ENCODE results near the gene NFX1.
"Not testable (repeated sequence)": the region's sequence is repeated elsewhere in the genome, so short reads cannot be mapped to it uniquely, and the experiment has no call there.

Gene NFX1

GRCh38 chr9:33311953-33312352 lies 21.6 kb downstream of the NFX1 start:
- DNase-seq: no peak

- DNase-seq: no peak
Measured at GRCh38 chr9:33315371-33315770, 25.1 kb downstream of the NFX1 start.

- DNase-seq: not testable (repeated sequence)
Measured at GRCh38 chr9:33317136-33317535, 26.8 kb downstream of the NFX1 start.

- DNase-seq: no peak
Measured at GRCh38 chr9:33318225-33318624, 27.9 kb downstream of the NFX1 start.

GRCh38 chr9:33318781-33319180 lies 28.5 kb downstream of the NFX1 start:
- no peak for DNase-seq

- no peak for DNase-seq
Measured at GRCh38 chr9:33320230-33320567, 29.9 kb downstream of the NFX1 start.

- no peak for DNase-seq
Measured at GRCh38 chr9:33320568-33321261, 30.4 kb downstream of the NFX1 start.

GRCh38 chr9:33329117-33329563 lies 38.8 kb downstream of the NFX1 start:
- no peak for DNase-seq

GRCh38 chr9:33329979-33330378 lies 39.7 kb downstream of the NFX1 start:
- DNase-seq: no peak

- no peak for DNase-seq
Measured at GRCh38 chr9:33331377-33331891, 41.1 kb downstream of the NFX1 start.

- DNase-seq: no peak
Measured at GRCh38 chr9:33332011-33332410, 41.7 kb downstream of the NFX1 start.

- not testable (repeated sequence) for DNase-seq
Measured at GRCh38 chr9:33332956-33333355, 42.6 kb downstream of the NFX1 start.

GRCh38 chr9:33340186-33340585 lies 49.9 kb downstream of the NFX1 start:
- DNase-seq: no peak

- DNase-seq: no peak
Measured at GRCh38 chr9:33341182-33341581, 50.9 kb downstream of the NFX1 start.

- DNase-seq: no peak
Measured at GRCh38 chr9:33344145-33344544, 53.8 kb downstream of the NFX1 start.

- no peak for DNase-seq
Measured at GRCh38 chr9:33346564-33346963, 56.2 kb downstream of the NFX1 start.

GRCh38 chr9:33348998-33349397 lies 58.7 kb downstream of the NFX1 start:
- no peak for DNase-seq

- DNase-seq: no peak
Measured at GRCh38 chr9:33349743-33350142, 59.4 kb downstream of the NFX1 start.

- no peak for DNase-seq
Measured at GRCh38 chr9:33350310-33350709, 60.0 kb downstream of the NFX1 start.

GRCh38 chr9:33351547-33351946 lies 61.2 kb downstream of the NFX1 start:
- DNase-seq: no peak

GRCh38 chr9:33354651-33355211 lies 64.4 kb downstream of the NFX1 start:
- no peak for DNase-seq

GRCh38 chr9:33355933-33356332 lies 65.6 kb downstream of the NFX1 start:
- DNase-seq: no peak

- DNase-seq: not testable (repeated sequence)
Measured at GRCh38 chr9:33358641-33359040, 68.3 kb downstream of the NFX1 start.

GRCh38 chr9:33364127-33364526 lies 73.8 kb downstream of the NFX1 start:
- no peak for DNase-seq

- not testable (repeated sequence) for DNase-seq
Measured at GRCh38 chr9:33364814-33365213, 74.5 kb downstream of the NFX1 start.
